ENCODE measurements around the gene MIOS.

GRCh38 chr7:7569081-7569527 lies 2.4 kb downstream of the MIOS start:
- no peak for TF ChIP-seq CBX5 (IDR thresholded peaks at IDR 0.05; ENCODE audit: low read depth, low read length)
- no peak for TF ChIP-seq CTCF (IDR thresholded peaks at IDR 0.05; ENCODE audit: control extremely low read depth in 1 of 3, insufficient read depth in 1 of 3, low read depth in 1 of 3, low read length in 3 of 3)
- TF ChIP-seq SAP30 (IDR thresholded peaks at IDR 0.05; ENCODE audit: insufficient read depth, insufficient replicate concordance, low read length) = no peak
- TF ChIP-seq TAF1 (IDR thresholded peaks at IDR 0.05; ENCODE audit: low read depth, low read length) = no peak
- no peak for TF ChIP-seq MAX (IDR thresholded peaks at IDR 0.05)
- no peak for TF ChIP-seq MAFK (IDR thresholded peaks at IDR 0.05; ENCODE audit: low read depth, low read length)
- TF ChIP-seq, protein P1, sequence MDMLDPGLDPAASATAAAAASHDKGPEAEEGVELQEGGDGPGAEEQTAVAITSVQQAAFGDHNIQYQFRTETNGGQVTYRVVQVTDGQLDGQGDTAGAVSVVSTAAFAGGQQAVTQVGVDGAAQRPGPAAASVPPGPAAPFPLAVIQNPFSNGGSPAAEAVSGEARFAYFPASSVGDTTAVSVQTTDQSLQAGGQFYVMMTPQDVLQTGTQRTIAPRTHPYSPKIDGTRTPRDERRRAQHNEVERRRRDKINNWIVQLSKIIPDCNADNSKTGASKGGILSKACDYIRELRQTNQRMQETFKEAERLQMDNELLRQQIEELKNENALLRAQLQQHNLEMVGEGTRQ (IDR thresholded peaks at IDR 0.05; ENCODE audit: low read length) = no peak
- no peak for TF ChIP-seq CHD1 (IDR thresholded peaks at IDR 0.05; ENCODE audit: low read depth, low read length)
- TF ChIP-seq POLR2A (IDR thresholded peaks at IDR 0.05; ENCODE audit: control extremely low read depth in 1 of 2, low read depth in 2 of 2, low read length in 2 of 2) = no peak
- TF ChIP-seq POLR2AphosphoS5 (IDR thresholded peaks at IDR 0.05; ENCODE audit: low read depth, low read length) = no peak
- no peak for TF ChIP-seq NRF1 (IDR thresholded peaks at IDR 0.05; ENCODE audit: low read depth, low read length)
- no peak for TF ChIP-seq GABPA (IDR thresholded peaks at IDR 0.05; ENCODE audit: borderline replicate concordance, insufficient read depth, low read length)
- no peak for TF ChIP-seq RAD21 (IDR thresholded peaks at IDR 0.05 in 1 of 2, conservative IDR thresholded peaks at IDR 0.05 in 1 of 2; ENCODE audit: low read depth in 2 of 2, low read length in 2 of 2)
- TF ChIP-seq ASH2L (IDR thresholded peaks at IDR 0.05; ENCODE audit: low read length) = no peak

All from H1 (cell line).